Measurements from ENCODE around the gene SF1.

Gene SF1

GRCh38 chr11:64735725-64736259, 42.5 kb downstream of the SF1 start:
- Histone ChIP-seq H2AFZ (no peak overlapping the region), H3K4me3 (ENCODE audit: low read depth, low read length) (no peak overlapping the region), H3K27ac (no peak overlapping the region), H3K9ac (no peak overlapping the region), H3K9me3 (ENCODE audit: control insufficient read depth, low read length) (no peaks in the 10 kb centered on the region), H3K36me3 (ENCODE audit: control insufficient read depth, insufficient read depth, low read length) (no peaks in the 10 kb centered on the region), H3K4me1 (no peaks in the 10 kb centered on the region), H3K27me3 (ENCODE audit: control insufficient read depth, insufficient read depth, low read length) (no peaks in the 10 kb centered on the region), H3K79me2 (no peaks in the 10 kb centered on the region), H3K4me2 (ENCODE audit: low read length) (no peak overlapping the region)
- TF ChIP-seq CTCF (IDR thresholded peaks at IDR 0.05), result no peak

DNA sequence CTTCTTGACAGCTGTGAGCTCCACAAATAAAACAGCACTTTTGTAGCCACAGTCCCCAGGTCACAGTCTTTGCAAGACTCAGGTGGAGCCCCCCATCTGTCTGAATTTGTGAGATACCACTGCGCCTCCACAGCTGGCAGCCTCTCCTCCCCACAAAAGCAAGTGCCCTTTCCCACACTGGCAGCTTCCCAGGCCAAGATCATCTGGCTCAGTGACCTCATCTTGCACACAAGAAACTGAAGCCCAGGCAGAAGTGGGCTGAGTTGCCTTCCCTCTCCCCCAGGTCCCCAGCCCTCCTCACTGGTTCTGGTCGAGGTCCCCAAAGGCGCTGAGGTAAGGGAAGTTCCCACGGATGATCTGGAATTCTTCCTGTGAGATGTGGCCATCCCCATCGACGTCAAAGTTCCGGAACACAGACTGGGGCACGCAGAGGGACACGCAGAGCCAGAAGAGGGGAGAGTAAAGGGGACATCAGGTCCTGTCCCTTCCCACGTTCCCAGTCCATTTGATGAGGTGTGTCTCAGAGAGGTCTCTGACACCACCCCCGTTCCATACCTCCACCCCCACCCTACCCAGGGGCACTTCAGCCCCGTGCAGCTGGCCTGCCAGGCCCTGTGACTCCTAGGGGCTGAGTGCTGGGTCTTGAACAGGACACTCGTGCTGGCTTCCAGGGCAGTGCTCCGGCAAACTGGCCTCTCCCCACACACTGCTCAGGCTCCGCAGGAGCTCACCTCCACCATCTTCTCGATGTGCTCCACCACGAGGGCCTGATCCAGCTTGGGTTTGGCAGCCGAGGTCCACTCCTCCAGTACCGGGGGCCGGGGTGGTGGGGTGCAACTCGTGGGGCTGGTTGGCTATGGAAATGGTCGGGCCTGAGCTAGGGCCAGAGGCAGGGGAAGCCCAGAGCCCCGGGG, 43.3 kb downstream of the SF1 start:
- Histone ChIP-seq H3K9me3 (ENCODE audit: control insufficient read depth, low read length) (no peaks in the 10 kb centered on the region), H3K4me1 (no peaks in the 10 kb centered on the region), H2AFZ (no peak overlapping the region), H3K79me2 (no peaks in the 10 kb centered on the region), H3K27ac (no peak overlapping the region), H3K4me3 (ENCODE audit: low read depth, low read length) (no peak overlapping the region), H3K4me2 (ENCODE audit: low read length) (no peak overlapping the region), H3K9ac (no peak overlapping the region), H3K27me3 (ENCODE audit: control insufficient read depth, insufficient read depth, low read length) (no peaks in the 10 kb centered on the region), H3K36me3 (ENCODE audit: control insufficient read depth, insufficient read depth, low read length) (no peaks in the 10 kb centered on the region)
- no peak for TF ChIP-seq CTCF (IDR thresholded peaks at IDR 0.05)

DNA sequence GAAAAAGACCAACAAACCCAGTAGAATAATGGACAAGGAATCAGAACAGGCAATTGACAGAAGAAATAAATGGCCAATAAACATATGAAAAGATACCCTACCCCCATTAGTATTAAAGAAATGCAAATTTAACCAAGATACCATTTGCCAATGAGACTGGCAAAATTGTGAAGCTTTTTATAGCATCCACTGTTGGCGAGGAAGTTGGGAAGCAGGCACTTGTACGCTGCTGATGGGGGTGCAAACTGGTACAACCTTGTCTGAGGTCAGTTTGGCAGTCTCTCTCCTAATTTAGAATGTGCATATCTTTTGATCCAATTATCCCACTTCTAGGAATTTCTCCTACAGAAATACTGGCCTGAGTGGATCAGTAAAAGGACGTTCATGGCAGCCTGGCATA, 46.7 kb downstream of the SF1 start:
- Histone ChIP-seq H3K27ac (no peak overlapping the region), H3K4me3 (ENCODE audit: low read depth, low read length) (no peak overlapping the region), H3K36me3 (ENCODE audit: control insufficient read depth, insufficient read depth, low read length) (no peaks in the 10 kb centered on the region), H3K9me3 (ENCODE audit: control insufficient read depth, low read length) (no peaks in the 10 kb centered on the region), H2AFZ (no peak overlapping the region), H3K4me2 (ENCODE audit: low read length) (no peak overlapping the region), H3K9ac (no peak overlapping the region), H3K79me2 (no peaks in the 10 kb centered on the region), H3K4me1 (no peaks in the 10 kb centered on the region), H3K27me3 (ENCODE audit: control insufficient read depth, insufficient read depth, low read length) (no peaks in the 10 kb centered on the region)
- no peak for TF ChIP-seq CTCF (IDR thresholded peaks at IDR 0.05)

GRCh38 chr11:64729851-64730382, 48.4 kb downstream of the SF1 start:
- Histone ChIP-seq H2AFZ (no peak overlapping the region), H3K27me3 (ENCODE audit: control insufficient read depth, insufficient read depth, low read length) (no peaks in the 10 kb centered on the region), H3K4me2 (ENCODE audit: low read length) (no peak overlapping the region), H3K27ac (no peak overlapping the region), H3K36me3 (ENCODE audit: control insufficient read depth, insufficient read depth, low read length) (no peaks in the 10 kb centered on the region), H3K79me2 (no peaks in the 10 kb centered on the region), H3K9ac (no peak overlapping the region), H3K4me3 (ENCODE audit: low read depth, low read length) (no peak overlapping the region), H3K4me1 (no peaks in the 10 kb centered on the region), H3K9me3 (ENCODE audit: control insufficient read depth, low read length) (no peaks in the 10 kb centered on the region)
- TF ChIP-seq CTCF (IDR thresholded peaks at IDR 0.05), result no peak
